GM12878 (cell line): ENCODE results near the gene JMJD6. TPM values are rescaled to one million over a fixed set of nuclear protein-coding genes. Genes with fewer than 3 reads are reported as not detected.

ENCODE experiments used
- ATF7 ChIP-seq: fragments of 450-650 bp; IDR thresholded peaks from 2 replicates; pipeline ENCODE4 v1.6.1; 2016; ENCODE audit warnings: low read depth, mild to moderate bottlenecking
- CBX5 ChIP-seq: sonication (generic); IDR thresholded peaks from 2 replicates; pipeline ENCODE4 v1.6.1; 2016; ENCODE audit warnings: low read depth, moderate library complexity, mild to moderate bottlenecking, inconsistent platforms
- HCFC1 ChIP-seq: fragments of 150-350 bp; IDR thresholded peaks from 2 replicates; pipeline ENCODE4 v1.6.1; 2014; ENCODE audit warnings: low read length
- HDAC2 ChIP-seq: fragments of 200-600 bp; sonication (generic); IDR thresholded peaks from 2 replicates; pipeline ENCODE4 v1.6.1; 2017
- KLF5 ChIP-seq: fragments of 450-650 bp; IDR thresholded peaks from 2 replicates; pipeline ENCODE4 v1.6.1; 2014; ENCODE audit warnings: mild to moderate bottlenecking; ENCODE audit not compliant: partially characterized antibody
- NFIC ChIP-seq: IDR thresholded peaks from 2 replicates; pipeline ENCODE4 v1.6.1; 2012; ENCODE audit warnings: low read depth, mild to moderate bottlenecking, inconsistent platforms, low read length, moderate library complexity
- NFYA ChIP-seq: IDR thresholded peaks from 2 replicates; pipeline ENCODE4 v1.6.1; 2011; ENCODE audit warnings: low read depth, mild to moderate bottlenecking, low read length, improper control_type of control experiment, borderline replicate concordance
- NFYB ChIP-seq: IDR thresholded peaks from 2 replicates; pipeline ENCODE4 v1.6.1; 2011; ENCODE audit warnings: low read depth, mild to moderate bottlenecking, low read length, improper control_type of control experiment, moderate library complexity; ENCODE audit not compliant: insufficient read depth
- NR2C2 ChIP-seq: IDR thresholded peaks from 2 replicates; pipeline ENCODE4 v1.6.1; 2011; ENCODE audit warnings: borderline replicate concordance, low read depth; ENCODE audit not compliant: control insufficient read depth, insufficient read length
- POLR2AphosphoS5 ChIP-seq: IDR thresholded peaks from 2 replicates; pipeline ENCODE4 v1.6.1; 2011; ENCODE audit warnings: mild to moderate bottlenecking, low read length, inconsistent platforms
- SRF ChIP-seq, 2 experiments: IDR thresholded peaks; 2 replicates each; pipeline ENCODE4 v1.6.1; 2011; ENCODE audit warnings: low read depth in 2 of 2, low read length in 2 of 2, mild to moderate bottlenecking in 1 of 2, moderate library complexity in 1 of 2
- YY1 ChIP-seq: IDR thresholded peaks from 2 replicates; pipeline ENCODE4 v1.6.1; 2011; ENCODE audit warnings: low read depth, mild to moderate bottlenecking, low read length
- ZBED1 ChIP-seq: IDR thresholded peaks from 2 replicates; pipeline ENCODE4 v1.6.1; 2016; ENCODE audit warnings: borderline replicate concordance
- ZNF274 ChIP-seq: IDR thresholded peaks from one replicate; pipeline ENCODE4 v1.8.0; 2011; ENCODE audit not compliant: insufficient read length, insufficient read depth
- polyA plus RNA-seq, 11 experiments: library from polyadenylated mRNA; depleted of rRNA in 4 of 11; unstranded in 6 of 11; stranded (reverse) in 5 of 11; fragments of >200 nt; fragmentation: Nextera tagmentation in 4 of 11; fragmentation: Illumina TruSeq in 1 of 11; extraction: Ambion mirVana in 4 of 11; extraction: Trizol in 1 of 11; gene quantifications; 1 replicate in 1 of 11; 2 replicates in 10 of 11; pipeline versions ENCODE4 v1.2.1 to v1.2.3, GENCODE V29; 2011 to 2016; ENCODE audit warnings: inconsistent platforms in 2 of 11, missing spikeins in 2 of 11, low read depth in 1 of 11
- total RNA-seq, 4 experiments: library from RNA; depleted of rRNA in 3 of 4; stranded (reverse); fragments of >200 nt in 3 of 4; fragmentation: Illumina TruSeq in 1 of 4; extraction: Trizol in 1 of 4; gene quantifications; 2 replicates each; pipeline versions ENCODE4 v1.2.1 to v1.2.3, GENCODE V29; 2013 to 2021
- TF ChIP-seq, protein P1 (sequence below): fragments of 450-650 bp; formaldehyde crosslinking; IDR thresholded peaks from 2 replicates; pipeline ENCODE4 v1.4.0; 2022; ENCODE audit warnings: mild to moderate bottlenecking, moderate library complexity
- TF ChIP-seq, protein P2 (sequence below): IDR thresholded peaks from 2 replicates; pipeline ENCODE4 v1.6.1; 2011; ENCODE audit warnings: borderline replicate concordance, low read depth, mild to moderate bottlenecking, moderate library complexity, mixed read lengths, low read length; ENCODE audit not compliant: insufficient read depth; ENCODE audit errors: extremely low read length
- TF ChIP-seq, protein P3 (sequence below): IDR thresholded peaks from 2 replicates; pipeline ENCODE4 v1.6.1; 2011; ENCODE audit warnings: low read depth, low read length, improper control_type of control experiment, borderline replicate concordance
- TF ChIP-seq, protein P4 (sequence below): fragments of 150-350 bp; IDR thresholded peaks from 2 replicates; pipeline ENCODE4 v1.6.1; 2014; ENCODE audit warnings: mild to moderate bottlenecking, low read depth, low read length
- TF ChIP-seq, protein P5 (sequence below): fragments of 450-650 bp; IDR thresholded peaks from 2 replicates; pipeline ENCODE4 v1.6.1; 2016; ENCODE audit warnings: mild to moderate bottlenecking
- TF ChIP-seq, protein P6 (sequence below), 3 experiments: IDR thresholded peaks in 2 of 3; conservative IDR thresholded peaks in 1 of 3; 2 replicates each; pipeline ENCODE4 v1.5.1; 2011; ENCODE audit warnings: low read depth in 3 of 3, low read length in 3 of 3, mild to moderate bottlenecking in 3 of 3, control low read depth in 2 of 3, moderate library complexity in 2 of 3, inconsistent platforms in 1 of 3, mixed read lengths in 1 of 3; ENCODE audit not compliant: control insufficient read depth in 2 of 3, insufficient read depth in 1 of 3; ENCODE audit errors: extremely low read depth in 1 of 3

JMJD6 gene
- total and polyA plus RNA-seq, 10 of the 15 experiments (the other 5 are each of a cell fraction or from before 2014, with no cell fraction given), result 1.2 to 36.0 (median 22.2) TPM

DNA sequence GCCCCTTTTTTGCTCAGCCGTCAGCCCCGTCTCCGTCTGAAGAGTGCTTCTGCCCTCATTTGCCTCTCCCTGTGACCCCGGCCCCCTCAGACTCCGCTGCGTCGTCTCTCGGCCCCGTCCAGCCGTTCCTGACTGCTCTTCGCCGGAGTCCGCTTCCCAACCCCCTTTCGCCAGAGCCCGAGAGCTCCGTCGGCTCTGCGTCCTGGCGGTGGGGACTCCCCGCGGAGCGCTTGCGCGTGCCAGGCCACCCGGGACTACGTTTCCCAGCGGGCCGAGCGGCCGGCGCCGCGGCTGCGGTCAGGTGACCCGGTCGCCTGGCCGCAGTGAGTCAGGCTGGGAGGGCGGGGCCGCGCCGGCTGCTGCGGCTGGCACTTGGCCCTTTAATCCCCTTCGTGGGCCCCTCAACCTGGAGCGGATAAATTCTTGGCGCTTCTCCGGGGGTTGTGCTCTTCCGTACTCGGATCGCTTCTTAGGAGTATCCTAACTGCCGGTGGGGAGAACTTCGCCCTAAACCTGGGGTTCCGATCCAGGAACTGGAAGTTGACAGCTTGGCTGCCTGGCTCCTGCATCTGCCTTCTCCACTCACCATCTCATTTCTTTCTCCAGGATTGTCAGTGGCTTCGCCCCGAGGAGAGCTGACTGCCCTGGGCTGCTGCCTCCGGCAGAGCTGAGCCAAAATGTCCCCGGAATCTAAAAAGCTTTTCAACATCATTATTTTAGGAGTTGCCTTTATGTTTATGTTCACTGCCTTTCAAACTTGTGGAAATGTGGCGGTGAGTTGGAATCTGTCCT, 11.5 kb upstream of the JMJD6 start, which contains the start of gene MFSD11 (continued):
- TF ChIP-seq, protein P1, sequence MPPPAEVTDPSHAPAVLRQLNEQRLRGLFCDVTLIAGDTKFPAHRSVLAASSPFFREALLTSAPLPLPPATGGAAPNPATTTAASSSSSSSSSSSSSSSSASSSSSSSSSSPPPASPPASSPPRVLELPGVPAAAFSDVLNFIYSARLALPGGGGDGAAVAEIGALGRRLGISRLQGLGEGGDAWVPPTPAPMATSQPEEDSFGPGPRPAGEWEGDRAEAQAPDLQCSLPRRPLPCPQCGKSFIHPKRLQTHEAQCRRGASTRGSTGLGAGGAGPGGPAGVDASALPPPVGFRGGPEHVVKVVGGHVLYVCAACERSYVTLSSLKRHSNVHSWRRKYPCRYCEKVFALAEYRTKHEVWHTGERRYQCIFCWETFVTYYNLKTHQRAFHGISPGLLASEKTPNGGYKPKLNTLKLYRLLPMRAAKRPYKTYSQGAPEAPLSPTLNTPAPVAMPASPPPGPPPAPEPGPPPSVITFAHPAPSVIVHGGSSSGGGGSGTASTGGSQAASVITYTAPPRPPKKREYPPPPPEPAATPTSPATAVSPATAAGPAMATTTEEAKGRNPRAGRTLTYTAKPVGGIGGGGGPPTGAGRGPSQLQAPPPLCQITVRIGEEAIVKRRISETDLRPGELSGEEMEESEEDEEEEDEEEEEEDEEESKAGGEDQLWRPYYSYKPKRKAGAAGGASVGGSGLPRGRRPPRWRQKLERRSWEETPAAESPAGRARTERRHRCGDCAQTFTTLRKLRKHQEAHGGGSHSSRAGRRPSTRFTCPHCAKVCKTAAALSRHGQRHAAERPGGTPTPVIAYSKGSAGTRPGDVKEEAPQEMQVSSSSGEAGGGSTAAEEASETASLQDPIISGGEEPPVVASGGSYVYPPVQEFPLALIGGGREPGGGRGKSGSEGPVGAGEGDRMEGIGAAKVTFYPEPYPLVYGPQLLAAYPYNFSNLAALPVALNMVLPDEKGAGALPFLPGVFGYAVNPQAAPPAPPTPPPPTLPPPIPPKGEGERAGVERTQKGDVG (CRISPR knock-in tag), result no peak
- TF ChIP-seq ATF7 (no peak), HDAC2 (no peak), YY1 (peak; percentile 68; the same call in 1 of the 2 replicates), POLR2AphosphoS5 (no peak), ZBED1 (peak; percentile 1; the same call in 1 of the 2 replicates), NFIC (no peak), HCFC1 (peak; percentile 91), KLF5 (no peak), CBX5 (no peak), SRF (IDR thresholded peaks at IDR 0.05; ENCODE audit: low read depth in 2 of 2, low read length in 2 of 2) (no peak), NFYA (no peak), NFYB (no peak), ZNF274 (no peak), NR2C2 (no peak)
- TF ChIP-seq, protein P2, sequence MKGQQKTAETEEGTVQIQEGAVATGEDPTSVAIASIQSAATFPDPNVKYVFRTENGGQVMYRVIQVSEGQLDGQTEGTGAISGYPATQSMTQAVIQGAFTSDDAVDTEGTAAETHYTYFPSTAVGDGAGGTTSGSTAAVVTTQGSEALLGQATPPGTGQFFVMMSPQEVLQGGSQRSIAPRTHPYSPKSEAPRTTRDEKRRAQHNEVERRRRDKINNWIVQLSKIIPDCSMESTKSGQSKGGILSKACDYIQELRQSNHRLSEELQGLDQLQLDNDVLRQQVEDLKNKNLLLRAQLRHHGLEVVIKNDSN, result peak; percentile 91
- TF ChIP-seq, protein P3, sequence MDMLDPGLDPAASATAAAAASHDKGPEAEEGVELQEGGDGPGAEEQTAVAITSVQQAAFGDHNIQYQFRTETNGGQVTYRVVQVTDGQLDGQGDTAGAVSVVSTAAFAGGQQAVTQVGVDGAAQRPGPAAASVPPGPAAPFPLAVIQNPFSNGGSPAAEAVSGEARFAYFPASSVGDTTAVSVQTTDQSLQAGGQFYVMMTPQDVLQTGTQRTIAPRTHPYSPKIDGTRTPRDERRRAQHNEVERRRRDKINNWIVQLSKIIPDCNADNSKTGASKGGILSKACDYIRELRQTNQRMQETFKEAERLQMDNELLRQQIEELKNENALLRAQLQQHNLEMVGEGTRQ, result peak; percentile 76
- TF ChIP-seq, protein P4, sequence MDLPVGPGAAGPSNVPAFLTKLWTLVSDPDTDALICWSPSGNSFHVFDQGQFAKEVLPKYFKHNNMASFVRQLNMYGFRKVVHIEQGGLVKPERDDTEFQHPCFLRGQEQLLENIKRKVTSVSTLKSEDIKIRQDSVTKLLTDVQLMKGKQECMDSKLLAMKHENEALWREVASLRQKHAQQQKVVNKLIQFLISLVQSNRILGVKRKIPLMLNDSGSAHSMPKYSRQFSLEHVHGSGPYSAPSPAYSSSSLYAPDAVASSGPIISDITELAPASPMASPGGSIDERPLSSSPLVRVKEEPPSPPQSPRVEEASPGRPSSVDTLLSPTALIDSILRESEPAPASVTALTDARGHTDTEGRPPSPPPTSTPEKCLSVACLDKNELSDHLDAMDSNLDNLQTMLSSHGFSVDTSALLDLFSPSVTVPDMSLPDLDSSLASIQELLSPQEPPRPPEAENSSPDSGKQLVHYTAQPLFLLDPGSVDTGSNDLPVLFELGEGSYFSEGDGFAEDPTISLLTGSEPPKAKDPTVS, result no peak
- TF ChIP-seq, protein P5, sequence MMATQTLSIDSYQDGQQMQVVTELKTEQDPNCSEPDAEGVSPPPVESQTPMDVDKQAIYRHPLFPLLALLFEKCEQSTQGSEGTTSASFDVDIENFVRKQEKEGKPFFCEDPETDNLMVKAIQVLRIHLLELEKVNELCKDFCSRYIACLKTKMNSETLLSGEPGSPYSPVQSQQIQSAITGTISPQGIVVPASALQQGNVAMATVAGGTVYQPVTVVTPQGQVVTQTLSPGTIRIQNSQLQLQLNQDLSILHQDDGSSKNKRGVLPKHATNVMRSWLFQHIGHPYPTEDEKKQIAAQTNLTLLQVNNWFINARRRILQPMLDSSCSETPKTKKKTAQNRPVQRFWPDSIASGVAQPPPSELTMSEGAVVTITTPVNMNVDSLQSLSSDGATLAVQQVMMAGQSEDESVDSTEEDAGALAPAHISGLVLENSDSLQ, result peak; percentile 70
- TF ChIP-seq, protein P6, sequence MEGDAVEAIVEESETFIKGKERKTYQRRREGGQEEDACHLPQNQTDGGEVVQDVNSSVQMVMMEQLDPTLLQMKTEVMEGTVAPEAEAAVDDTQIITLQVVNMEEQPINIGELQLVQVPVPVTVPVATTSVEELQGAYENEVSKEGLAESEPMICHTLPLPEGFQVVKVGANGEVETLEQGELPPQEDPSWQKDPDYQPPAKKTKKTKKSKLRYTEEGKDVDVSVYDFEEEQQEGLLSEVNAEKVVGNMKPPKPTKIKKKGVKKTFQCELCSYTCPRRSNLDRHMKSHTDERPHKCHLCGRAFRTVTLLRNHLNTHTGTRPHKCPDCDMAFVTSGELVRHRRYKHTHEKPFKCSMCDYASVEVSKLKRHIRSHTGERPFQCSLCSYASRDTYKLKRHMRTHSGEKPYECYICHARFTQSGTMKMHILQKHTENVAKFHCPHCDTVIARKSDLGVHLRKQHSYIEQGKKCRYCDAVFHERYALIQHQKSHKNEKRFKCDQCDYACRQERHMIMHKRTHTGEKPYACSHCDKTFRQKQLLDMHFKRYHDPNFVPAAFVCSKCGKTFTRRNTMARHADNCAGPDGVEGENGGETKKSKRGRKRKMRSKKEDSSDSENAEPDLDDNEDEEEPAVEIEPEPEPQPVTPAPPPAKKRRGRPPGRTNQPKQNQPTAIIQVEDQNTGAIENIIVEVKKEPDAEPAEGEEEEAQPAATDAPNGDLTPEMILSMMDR (IDR thresholded peaks at IDR 0.05 in 2 of 3, conservative IDR thresholded peaks at IDR 0.05 in 1 of 3; ENCODE audit: control insufficient read depth in 2 of 3, extremely low read depth in 1 of 3, insufficient read depth in 1 of 3, low read depth in 3 of 3, low read length in 3 of 3), result no peak
